Posterior vena cava (tissue), 2 donors: ENCODE data around the gene CCDC85B. TPM values are rescaled to one million over a fixed set of nuclear protein-coding genes. Genes with fewer than 3 reads are reported as not detected.
A peak's percentile ranks its signal among the peaks of the same experiment; 100 is the strongest.

ENCODE experiments used
- DNase-seq: peaks from one replicate; pipeline ENCODE4 v3.0.0-alpha.2; 2020; ENCODE audit warnings: low spot score
- intact Hi-C, 2 donors: fragments of 100-400 bp; cut with DNase I; formaldehyde crosslinking; loops; one replicate each; pipeline versions ENCODE4 v1.14.1 to v1.14.2; 2022 to 2023
- total RNA-seq, 2 donors: library from RNA; stranded (reverse); fragmentation: NEBNext Ultra II Directional; extraction: Animal tissue kit (Norgen Biotek cat#: 25700); gene quantifications; one replicate each; pipeline ENCODE4 v1.2.1, GENCODE V29; 2021
- donor health status: DM: yes; HTN: yes; CAD: no.
- donor health status: DM: yes; HTN: yes; CAD: no.

The CCDC85B gene
- total RNA-seq, 2 donors from 2014 or later, result 31.8 to 36.7 TPM

GRCh38 chr11:65897020-65897471, 6.6 kb downstream of the CCDC85B start:
- no peak for DNase-seq
- intact Hi-C loops, result no loop called here

- intact Hi-C loops, result no loop called here
- no peak for DNase-seq
Measured at GRCh38 chr11:65898656-65899355, 8.3 kb downstream of the CCDC85B start.

DNA sequence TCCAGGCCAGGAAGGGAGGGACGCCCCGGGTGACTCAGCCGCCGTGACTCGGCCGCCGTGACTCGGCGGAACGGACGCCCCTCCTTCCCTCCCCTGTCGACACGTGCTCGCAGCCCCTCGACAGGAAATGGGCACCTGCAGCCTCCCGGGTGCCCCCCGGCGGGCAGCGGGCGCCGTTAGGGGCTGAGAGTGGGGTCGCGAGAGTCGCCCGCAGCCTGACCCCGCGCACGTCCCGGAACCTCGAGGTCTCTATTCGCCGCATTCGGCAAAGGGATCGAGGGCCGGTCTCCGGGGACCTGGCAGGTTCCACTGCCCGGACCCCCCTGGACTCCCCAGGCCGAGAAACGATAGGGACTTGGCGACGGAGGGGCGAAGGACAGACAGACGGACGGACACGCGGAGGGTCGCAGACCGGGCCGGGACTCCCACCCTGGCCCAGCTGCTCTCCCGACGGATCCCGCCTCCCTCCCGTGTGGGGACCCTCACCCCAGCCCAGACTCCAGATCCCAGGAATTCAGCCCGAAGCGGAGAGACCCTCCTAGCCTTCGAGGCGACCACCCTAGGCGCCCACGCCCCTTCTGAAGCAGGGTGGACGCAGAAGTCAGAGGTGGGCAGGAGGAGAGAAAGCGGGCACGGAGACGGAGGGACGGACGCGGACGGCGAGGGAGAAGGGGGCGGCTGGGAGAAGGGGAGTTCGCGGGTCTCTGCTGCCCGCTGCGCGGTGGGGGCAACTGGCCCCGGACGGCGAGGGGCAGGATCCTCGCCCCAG, 9.1 kb downstream of the CCDC85B start:
- intact Hi-C loops, result no loop called here
- DNase-seq, result peak; percentile 95

- DNase-seq, result peak; percentile 97
- intact Hi-C loops, result no loop called here
Measured at GRCh38 chr11:65900125-65900898, 9.8 kb downstream of the CCDC85B start, which contains the start of gene FOSL1. TSS of gene FOSL1 (minus strand) at chr11:65900388. CDS start at chr11:65900339, 49 bp downstream.

DNA sequence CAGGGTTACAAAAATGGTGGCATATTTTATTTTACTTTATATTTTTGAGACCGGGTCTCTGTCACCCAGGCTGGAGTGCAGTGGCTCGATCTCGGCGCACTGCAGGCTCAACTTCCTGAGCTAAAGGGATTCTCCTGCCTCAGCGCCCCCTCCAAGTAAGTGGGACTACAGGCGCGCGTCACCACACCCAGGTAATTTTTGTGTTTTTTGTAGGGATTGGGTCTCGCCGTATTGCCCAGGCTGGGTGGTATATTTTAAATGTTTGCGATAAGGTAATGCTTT, 10.4 kb downstream of the CCDC85B start:
- intact Hi-C loops, result no loop called here
- DNase-seq, result no peak

DNA sequence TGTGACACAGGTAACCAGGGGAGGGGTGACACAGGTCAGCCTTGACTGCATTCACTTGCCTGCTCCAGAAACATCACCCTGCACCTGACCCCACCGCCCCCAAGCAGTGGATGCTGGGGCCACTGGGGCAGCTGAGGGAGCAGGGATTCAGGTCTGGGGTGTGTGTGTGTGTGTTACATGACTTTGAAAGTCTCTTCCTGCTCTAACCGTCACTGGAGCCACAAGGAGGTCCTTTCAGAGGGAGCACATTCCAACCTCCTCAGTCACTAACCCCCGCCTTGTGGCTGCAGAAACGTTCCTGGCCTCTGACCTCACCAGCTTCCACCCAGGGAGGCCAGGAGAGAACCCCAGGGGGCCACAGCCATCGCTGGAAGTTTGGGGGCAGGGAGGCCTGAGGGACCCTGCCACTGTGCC, 12.6 kb downstream of the CCDC85B start:
- no peak for DNase-seq
- intact Hi-C loops, result no loop called here

- intact Hi-C loops, result no loop called here
Measured at GRCh38 chr11:65903715-65904114, 13.2 kb downstream of the CCDC85B start.

GRCh38 chr11:65906602-65907001, 16.1 kb downstream of the CCDC85B start:
- intact Hi-C loops, result no loop called here
- DNase-seq, result no peak

More at GRCh38 chr11:65903715-65904114, 13.2 kb downstream of the CCDC85B start:
- no peak for DNase-seq

GRCh38 chr11:65907878-65908277, 17.4 kb downstream of the CCDC85B start:
- DNase-seq, result no peak

GRCh38 chr11:65911682-65912568, 21.5 kb downstream of the CCDC85B start:
- DNase-seq, result peak; percentile 90
- intact Hi-C loops, result no loop called here

More at GRCh38 chr11:65907878-65908277, 17.4 kb downstream of the CCDC85B start:
- intact Hi-C loops, result no loop called here

DNA sequence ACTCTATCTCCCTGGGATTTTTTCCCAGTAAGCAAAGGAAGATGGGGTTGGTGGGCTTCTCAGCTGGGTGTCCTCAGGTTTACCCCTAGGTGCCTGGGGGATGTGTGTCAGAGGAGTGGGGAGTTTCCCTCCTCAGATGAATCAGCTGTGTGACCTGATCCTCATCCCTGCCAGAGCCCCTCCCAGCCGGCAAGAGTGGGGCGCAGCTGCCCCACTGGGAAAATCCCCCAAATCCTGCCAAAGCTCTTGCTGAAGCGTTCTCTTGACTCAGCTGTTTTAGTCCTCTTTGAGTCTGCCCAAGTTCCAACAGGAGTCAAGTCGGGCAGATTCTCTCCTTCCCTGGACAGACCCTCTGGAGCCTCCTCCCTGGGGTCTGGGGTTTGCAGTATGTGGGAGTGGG, 22.4 kb downstream of the CCDC85B start:
- DNase-seq, result peak; percentile 80
- intact Hi-C loops, result no loop called here

DNA sequence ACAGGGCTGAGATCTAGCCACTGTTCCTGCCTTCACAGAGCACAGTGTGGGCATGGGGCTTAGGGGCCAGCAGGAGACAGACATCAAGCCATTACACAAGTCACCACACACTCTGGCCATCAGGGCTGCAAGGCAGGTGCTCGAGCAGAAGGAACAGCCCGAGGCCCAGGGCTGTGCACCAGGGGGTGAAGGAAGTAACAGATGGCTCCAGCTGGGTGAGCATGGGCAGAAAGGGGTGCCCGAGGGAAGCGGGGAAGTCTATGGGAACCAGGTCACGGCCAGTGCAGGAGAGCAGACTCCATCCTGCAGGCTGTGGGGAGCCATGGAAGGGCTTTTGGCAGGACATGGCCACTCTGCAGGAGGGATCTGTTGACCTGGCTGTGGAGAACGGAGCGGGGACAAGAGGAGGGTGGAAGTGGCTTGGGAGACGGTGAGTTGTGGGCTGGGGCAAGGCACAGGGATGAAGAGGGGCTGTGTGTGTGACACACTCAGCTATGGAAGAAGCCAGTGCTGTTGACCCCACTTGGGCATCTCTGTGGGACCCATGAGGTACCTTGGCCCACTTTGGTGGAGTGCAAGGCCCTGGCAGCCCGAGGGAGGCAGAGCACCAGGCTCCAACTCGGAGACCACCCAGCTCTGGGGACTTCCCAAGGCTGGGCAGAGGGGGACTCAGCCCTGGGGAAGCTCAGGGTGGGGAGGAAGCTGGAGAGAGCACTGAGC, 24.8 kb downstream of the CCDC85B start:
- no peak for DNase-seq
- intact Hi-C loops, result no loop called here

- DNase-seq, result peak; percentile 96
- intact Hi-C loops, result no loop called here
Measured at GRCh38 chr11:65915821-65916251, 25.4 kb downstream of the CCDC85B start.

- DNase-seq, result no peak
- intact Hi-C loops, result no loop called here
Measured at GRCh38 chr11:65916391-65916790, 25.9 kb downstream of the CCDC85B start.

GRCh38 chr11:65917077-65917433, 26.6 kb downstream of the CCDC85B start:
- DNase-seq, result no peak
- intact Hi-C loops, result no loop called here

- intact Hi-C loops, result no loop called here
- DNase-seq, result peak; percentile 78
Measured at GRCh38 chr11:65917434-65918210, 27.1 kb downstream of the CCDC85B start.

DNA sequence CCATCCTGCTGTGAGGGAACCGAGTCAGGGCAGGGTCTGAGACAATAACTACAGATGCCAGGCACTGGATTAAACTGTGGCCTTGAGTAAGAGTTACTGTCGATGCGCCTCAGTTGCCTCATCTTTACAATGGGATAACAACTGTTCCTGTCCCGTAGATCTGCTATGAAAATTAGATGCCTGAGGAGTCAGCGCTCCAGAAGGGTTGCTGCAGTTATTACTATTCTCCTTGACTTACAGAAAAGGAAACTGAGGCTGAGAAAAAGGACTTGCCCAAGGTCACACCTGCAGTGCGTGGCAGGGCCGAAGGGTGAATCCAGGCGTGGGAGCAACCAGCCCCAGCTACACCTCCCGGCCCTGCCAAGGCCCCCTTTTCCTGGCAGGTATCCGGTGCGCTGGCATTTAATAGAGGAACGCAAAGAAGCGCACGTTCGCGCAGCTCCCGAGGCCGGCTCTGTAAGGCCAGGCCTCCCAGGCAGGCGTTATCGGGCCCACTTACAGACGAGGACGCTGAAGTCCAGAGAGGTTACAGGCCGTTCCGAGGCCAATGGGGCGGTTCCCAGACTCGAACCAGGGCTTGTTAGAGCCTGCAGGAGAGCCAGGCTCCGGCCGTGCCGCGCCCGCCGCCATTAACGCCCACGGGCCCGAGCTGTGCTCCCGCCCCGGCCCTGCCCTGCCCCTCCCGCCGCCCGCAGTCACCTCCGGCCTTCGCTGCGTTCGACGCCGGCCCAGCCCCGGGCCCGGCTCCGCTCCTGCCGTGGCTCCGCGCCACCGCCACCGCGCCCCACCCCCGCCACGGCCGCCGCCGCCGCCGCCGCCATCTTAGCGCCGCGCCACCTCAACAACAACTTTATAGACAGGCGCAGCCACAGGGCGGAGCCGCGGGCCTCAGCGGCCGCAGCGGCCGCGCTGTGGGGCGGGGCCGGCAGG, 28.0 kb downstream of the CCDC85B start, which contains the start of gene C11orf68:
TSS of gene C11orf68 (minus strand) at position 852 of the 930 bp plus-strand sequence. CDS start at position 821, 31 bp downstream.
- intact Hi-C loops, result no loop called here
- no peak for DNase-seq
